ENCODE data around the gene THAP6.
A peak's percentile ranks its signal among the peaks of the same experiment; 100 is the strongest.
"Not testable (repeated sequence)": the region's sequence is repeated elsewhere in the genome, so short reads cannot be mapped to it uniquely, and the experiment has no call there.

The THAP6 gene

GRCh38 chr4:75514131-75514948 lies at the start of gene THAP6, which contains the start of gene RCHY1:
TSS of gene THAP6 (plus strand) at chr4:75514473. CDS start at chr4:75515453, 980 bp downstream.
TSS of gene RCHY1 (minus strand) at chr4:75514403. CDS start at chr4:75514286, 117 bp downstream.
- peak; percentile 81 to 87 for DNase-seq (ENCODE audit: low read depth in 2 of 2, low spot score in 1 of 2)

- DNase-seq (ENCODE audit: low read depth in 2 of 2, low spot score in 1 of 2), result no peak
These were observed 44.4 kb upstream of the THAP6 start for GRCh38 chr4:75469896-75470295.

- DNase-seq (ENCODE audit: low read depth in 2 of 2, low spot score in 1 of 2), result no peak
These were observed 43.5 kb upstream of the THAP6 start for GRCh38 chr4:75470738-75471137.

- DNase-seq (ENCODE audit: low read depth in 2 of 2, low spot score in 1 of 2), result no peak
These were observed 37.1 kb upstream of the THAP6 start for GRCh38 chr4:75477201-75477600.

GRCh38 chr4:75484190-75484589 lies 30.1 kb upstream of the THAP6 start:
- no peak for DNase-seq (ENCODE audit: low read depth in 2 of 2, low spot score in 1 of 2)

- no peak for DNase-seq (ENCODE audit: low read depth in 2 of 2, low spot score in 1 of 2)
These were observed 24.1 kb upstream of the THAP6 start for GRCh38 chr4:75490155-75490554.

- no peak for DNase-seq (ENCODE audit: low read depth in 2 of 2, low spot score in 1 of 2)
These were observed 19.7 kb upstream of the THAP6 start for GRCh38 chr4:75494563-75494962.

GRCh38 chr4:75495476-75495875 lies 18.8 kb upstream of the THAP6 start:
- no peak for DNase-seq (ENCODE audit: low read depth in 2 of 2, low spot score in 1 of 2)

- DNase-seq (ENCODE audit: low read depth in 2 of 2, low spot score in 1 of 2), result no peak
These were observed 17.9 kb upstream of the THAP6 start for GRCh38 chr4:75496406-75496805.

GRCh38 chr4:75497133-75497532 lies 17.1 kb upstream of the THAP6 start:
- DNase-seq (ENCODE audit: low read depth in 2 of 2, low spot score in 1 of 2), result no peak

- DNase-seq (ENCODE audit: low read depth in 2 of 2, low spot score in 1 of 2), result no peak
These were observed 16.2 kb upstream of the THAP6 start for GRCh38 chr4:75498041-75498440.

GRCh38 chr4:75499900-75500299 lies 14.4 kb upstream of the THAP6 start:
- DNase-seq (ENCODE audit: low read depth in 2 of 2, low spot score in 1 of 2), result no peak

- no peak for DNase-seq (ENCODE audit: low read depth in 2 of 2, low spot score in 1 of 2)
These were observed 11.6 kb upstream of the THAP6 start for GRCh38 chr4:75502671-75503070.

GRCh38 chr4:75505630-75506029 lies 8.6 kb upstream of the THAP6 start:
- no peak for DNase-seq (ENCODE audit: low read depth in 2 of 2, low spot score in 1 of 2)

- DNase-seq (ENCODE audit: low read depth in 2 of 2, low spot score in 1 of 2), result not testable (repeated sequence)
These were observed 4.7 kb upstream of the THAP6 start for GRCh38 chr4:75509592-75509991.

GRCh38 chr4:75511841-75512240 lies 2.4 kb upstream of the THAP6 start:
- no peak for DNase-seq (ENCODE audit: low read depth in 2 of 2, low spot score in 1 of 2)

- DNase-seq (ENCODE audit: low read depth in 2 of 2, low spot score in 1 of 2), result no peak
These were observed 1.7 kb upstream of the THAP6 start for GRCh38 chr4:75512386-75513211.

GRCh38 chr4:75513526-75514130 lies 645 bp upstream of the THAP6 start:
- no peak for DNase-seq (ENCODE audit: low read depth in 2 of 2, low spot score in 1 of 2)

- no peak for DNase-seq (ENCODE audit: low read depth in 2 of 2, low spot score in 1 of 2)
These were observed 808 bp downstream of the THAP6 start for GRCh38 chr4:75514949-75515612.

GRCh38 chr4:75516144-75516543 lies 1.9 kb downstream of the THAP6 start:
- no peak for DNase-seq (ENCODE audit: low read depth in 2 of 2, low spot score in 1 of 2)

GRCh38 chr4:75519452-75519851 lies 5.2 kb downstream of the THAP6 start:
- not testable (repeated sequence) for DNase-seq (ENCODE audit: low read depth in 2 of 2, low spot score in 1 of 2)
